GM21390 (cell line): ENCODE data around the gene DDX39B.
A peak's percentile ranks its signal among the peaks of the same experiment; 100 is the strongest.

Experiments used
- ATAC-seq: cut with Tn5 transposase; IDR thresholded peaks from one replicate; pipeline ENCODE4 v1.9.1; 2021; ENCODE audit not compliant: unreplicated experiment

Gene DDX39B

DNA sequence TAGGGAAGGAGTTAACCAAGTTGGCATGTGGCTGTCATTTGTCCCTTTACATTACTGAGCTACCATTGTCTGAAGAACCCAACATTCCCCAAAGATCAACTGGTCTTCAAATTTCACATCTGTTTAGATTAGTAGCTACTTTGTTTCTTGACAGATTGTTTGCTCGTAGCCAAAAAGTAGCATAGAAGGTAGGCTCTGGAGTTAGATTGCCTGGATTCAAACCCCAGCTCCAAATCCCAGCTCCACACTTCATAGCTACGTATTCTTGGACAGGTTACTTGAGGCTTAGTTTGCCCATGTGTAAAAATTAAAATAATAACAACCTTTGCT, 6.7 kb upstream of the DDX39B start:
- ATAC-seq = no peak

DNA sequence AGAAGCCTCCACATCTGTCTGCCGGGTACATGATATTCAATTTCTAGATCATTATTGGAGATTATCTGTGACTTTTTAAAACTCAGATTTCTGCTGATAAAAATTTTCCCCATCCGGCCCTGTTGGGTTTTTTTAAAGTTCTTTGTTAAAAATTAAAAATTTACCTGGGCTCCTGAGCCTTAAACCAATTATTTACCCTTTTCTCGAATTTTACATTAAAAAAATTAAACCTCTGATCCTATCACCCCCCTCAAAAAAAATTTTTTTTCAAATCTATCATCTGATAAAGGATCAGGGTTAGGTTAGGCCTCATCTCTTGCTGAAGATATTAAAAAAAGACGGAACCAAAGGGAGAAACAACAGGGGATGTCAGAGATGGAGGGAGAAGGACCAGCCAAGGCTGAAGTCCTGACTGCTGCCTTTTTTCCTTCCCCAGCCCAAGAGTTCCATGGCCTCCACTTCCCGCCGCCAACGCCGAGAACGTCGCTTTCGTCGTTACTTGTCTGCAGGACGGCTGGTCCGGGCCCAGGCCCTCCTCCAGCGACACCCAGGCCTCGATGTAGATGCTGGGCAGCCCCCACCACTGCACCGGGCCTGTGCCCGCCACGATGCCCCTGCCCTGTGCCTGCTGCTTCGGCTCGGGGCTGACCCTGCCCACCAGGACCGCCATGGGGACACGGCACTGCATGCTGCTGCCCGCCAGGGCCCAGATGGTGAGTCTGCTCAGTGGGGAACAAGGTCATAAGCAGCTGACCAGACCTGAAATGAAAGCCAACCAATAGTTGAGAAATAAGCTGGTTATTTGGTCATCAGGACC, 6.1 kb upstream of the DDX39B start:
- no peak for ATAC-seq

DNA sequence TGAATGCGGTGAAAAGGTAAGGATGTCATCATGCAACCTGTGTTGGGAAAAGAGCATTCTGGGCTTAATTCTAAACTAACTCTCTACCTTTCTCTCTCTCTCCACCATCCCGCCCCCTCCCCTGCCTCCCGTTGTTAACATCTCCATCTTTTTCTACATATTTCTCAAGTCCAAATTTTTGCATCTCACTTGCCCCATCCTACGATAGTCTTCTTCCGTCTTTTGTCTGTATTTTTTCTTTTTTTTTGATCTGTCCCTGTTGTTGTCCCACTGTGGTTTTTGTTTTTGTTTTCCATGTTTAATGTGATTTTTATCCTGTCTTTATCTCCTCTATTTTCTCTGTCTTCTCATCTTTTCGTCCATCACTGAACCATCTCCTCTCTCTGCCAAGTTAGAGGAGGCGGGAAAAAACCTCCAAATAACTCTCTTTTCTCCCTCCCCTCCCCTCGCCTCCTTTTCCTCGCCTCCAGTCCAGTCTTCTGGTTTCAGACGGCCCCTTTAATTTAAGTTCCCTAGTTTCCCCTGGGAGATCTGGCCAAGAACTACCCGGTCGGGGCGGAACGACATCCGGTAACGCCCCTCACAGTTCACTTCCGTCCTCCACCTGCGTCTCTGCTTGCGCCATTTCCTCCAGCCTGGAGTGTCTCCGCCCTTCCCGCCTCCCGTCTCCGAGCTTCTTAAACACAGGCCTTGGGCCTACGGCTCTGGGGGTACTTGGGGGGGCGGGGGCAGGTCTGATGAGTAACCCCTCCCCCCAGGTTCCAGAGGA, 5.3 kb upstream of the DDX39B start, which contains the start of gene NFKBIL1:
Gene NFKBIL1, plus strand, starts transcription at position 651 of the 769 bp plus-strand sequence. Its CDS starts 87 bp downstream, at position 738.
- no peak for ATAC-seq

DNA sequence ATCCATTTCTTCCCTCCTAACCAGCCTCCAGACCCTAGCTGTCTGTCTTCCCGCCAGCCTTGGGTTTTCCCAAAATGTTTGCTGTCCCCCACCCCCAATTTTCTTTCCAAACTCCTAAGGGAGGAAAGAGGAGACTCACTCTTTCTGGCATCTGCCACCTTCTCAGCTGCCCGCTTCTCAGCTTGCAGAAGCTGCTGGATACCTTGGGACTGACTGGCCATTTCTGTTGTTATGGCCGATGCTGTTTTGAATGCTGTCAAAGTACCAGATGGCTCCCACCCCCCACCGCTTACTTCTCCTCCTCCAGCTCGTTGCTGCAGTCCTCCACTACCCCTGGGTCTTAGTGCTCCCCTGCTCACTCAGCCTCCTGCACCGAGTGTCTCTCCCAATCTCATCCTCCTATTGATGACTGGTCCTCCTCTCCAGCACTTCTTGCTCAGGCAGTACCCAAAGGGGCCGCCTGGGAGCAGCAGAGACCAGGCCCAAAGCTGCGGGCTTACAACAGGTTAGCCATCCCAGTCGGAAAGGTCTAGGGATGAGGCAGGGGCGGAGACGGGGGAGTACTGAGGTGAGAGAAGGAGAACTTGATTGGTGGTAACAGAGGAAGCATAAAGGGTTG, 4.6 kb upstream of the DDX39B start, which contains the start of gene ATP6V1G2:
Gene ATP6V1G2, minus strand, starts transcription at position 270 of the 619 bp plus-strand sequence. Its CDS starts 49 bp downstream, at position 221.
- peak; percentile 43 for ATAC-seq

DNA sequence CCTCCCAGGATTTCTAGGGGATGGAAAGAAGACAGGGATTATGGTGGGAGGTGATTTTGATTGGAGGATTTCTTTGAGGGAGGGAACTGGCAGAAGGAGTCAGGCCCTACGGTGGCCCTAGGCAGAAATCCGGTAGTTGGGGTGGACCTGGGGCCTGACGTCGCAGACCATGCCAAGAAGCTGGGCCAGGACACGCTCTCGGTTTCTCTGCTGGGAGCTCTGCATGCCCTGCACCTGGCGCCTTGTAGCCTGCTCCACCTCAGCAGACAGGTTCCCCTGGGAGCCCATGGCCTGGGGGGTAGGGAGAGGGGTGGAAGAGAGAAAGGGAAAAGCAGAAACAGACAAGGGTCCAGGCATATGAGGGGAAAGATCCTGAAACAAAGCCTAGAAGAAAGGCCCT, 3.5 kb upstream of the DDX39B start:
- ATAC-seq = no peak

DNA sequence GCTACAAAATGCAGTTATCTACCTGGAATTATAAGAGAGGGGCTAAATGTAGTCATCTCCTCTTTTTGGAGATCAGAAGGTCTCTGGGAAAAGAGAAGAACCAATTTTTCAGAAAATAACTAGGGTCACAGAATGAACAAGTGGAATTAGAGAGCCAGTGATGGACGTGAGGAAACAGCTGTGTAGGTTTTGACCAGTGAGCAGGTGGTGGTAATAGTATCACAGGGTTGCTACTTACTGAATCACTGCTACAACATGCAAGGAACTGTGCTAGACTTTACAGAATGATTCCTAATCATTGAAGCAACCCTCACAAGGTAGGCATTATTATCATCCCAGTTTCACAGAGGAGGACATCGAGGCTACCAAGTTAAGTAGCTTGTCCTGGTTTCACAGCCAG, 2.9 kb upstream of the DDX39B start:
- no peak for ATAC-seq

DNA sequence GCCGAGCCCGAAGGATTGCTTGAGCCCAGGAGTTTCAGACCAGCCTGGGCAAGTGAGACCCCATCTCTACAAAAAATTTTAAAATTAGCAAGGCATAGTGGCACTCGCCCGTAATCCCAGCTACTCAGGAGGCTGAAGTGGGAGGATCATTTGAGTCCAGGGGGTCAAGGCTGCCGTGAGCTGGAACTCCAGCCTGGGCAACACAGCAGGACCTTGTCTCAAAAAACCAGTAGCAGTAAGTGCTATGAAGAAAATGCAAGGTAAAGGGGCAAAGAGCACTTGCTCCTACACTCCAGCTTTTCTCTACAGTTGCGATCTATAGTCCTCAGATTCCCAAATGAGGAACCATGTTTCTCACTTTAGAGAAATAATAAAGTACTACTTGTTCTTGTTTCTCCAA, 1.8 kb upstream of the DDX39B start:
- ATAC-seq = no peak

DNA sequence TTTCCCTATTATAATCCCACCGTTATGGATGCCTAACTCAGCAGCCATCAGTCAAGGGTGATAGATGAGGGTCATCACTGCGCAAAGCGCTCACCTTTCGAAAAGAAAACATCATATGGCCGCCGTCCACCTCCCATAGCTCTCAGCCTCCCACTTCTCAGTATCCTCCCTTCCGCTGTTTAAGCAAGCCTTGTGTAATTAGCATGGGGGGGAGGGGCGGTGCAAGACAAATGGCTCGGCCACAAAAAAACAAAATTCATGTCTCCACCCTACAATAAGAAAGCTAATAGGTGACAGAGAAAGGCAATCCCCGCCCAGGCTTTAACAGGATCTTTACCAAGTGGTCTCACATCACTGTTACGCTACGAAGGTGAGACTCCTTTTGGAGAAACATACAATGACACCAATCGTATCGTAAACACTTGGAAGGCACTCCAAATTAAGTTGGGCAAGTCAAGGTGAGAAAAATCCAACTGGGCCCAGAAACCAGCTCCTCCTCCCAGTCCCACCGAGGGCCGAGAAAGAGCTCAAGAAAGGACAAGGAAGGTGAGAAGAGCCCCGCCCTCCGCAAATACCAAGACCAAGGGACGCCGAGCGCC, 645 bp downstream of the DDX39B start:
- no peak for ATAC-seq

DNA sequence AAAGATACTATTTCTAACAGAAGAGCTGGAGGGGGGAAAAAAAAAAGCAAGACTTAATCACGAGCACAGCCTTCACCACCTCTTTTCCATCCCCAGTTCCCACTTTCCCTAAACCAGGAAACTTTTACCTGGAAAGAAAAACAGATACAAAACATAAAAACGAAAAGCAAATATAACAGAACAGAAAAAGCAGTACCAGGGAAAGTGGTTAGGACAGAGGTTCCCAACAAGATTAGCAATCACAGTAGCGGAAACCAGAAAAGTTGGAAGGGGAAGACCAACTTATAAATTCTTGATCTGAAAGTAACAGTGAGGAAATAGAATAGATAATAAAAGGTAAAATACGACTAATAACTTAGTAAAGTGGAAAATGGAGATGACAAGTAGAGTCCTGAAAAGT, 1.2 kb downstream of the DDX39B start:
- no peak for ATAC-seq

DNA sequence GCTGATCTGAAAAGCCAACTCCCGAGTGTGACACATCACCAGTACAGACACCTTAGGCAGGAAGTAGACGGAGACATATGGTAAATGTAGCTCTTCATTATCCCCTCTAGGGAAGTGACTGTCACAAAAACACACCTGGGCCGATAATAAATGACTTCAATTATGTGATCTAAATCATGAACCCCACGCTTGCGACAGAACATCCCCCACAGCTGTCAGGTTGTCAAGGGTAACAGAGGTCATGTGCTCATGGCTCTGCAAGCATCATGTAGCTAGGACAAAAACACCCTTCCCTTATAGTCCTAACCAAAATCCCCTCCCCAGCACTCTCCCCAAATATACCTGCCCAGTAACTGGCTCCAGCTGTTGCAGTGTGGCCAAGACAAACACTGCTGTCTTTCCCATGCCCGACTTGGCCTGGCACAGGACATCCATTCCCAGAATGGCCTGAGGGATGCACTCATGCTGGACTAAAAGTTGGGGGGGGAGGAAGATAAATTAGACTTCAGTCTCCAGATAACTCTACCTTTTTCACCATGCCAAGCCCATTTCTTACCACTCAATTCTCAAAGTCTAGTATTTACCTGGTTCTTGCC, 2.9 kb downstream of the DDX39B start:
- ATAC-seq = no peak

DNA sequence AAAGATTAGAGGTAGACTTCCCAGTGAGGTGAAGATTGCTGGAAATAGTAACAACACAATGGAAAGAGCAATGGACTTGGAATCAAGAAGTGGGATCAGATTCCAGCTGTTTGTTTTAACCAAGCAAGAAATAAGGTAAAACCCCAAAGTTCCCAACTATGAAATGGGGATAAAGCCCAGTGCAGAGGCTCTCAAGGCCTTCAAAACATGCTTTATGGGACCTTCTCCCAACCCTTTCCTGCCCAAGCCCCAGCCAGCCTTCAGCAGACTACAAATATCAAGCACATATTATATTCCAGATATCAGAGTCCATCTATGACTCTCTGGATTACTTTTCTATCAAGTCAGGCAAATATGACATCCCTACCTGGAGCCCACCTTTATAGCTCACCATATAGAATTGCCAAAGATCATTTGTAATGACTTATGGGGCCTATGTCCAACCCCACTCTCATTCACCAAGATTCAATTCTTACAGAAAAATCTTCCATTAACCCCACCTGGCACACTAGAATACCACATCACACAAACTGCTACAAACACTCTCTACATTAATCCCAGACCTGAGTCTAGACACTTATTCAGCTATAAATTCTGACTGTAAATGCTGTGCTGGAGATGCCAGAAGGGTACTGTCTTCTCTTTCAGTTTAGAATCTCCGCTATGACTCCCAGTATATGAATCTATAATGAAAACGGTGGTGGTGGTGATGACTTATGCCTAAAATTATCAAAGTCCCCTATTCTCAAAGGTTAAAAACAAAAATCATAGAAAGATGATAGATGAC, 6.1 kb downstream of the DDX39B start:
- ATAC-seq = no peak

DNA sequence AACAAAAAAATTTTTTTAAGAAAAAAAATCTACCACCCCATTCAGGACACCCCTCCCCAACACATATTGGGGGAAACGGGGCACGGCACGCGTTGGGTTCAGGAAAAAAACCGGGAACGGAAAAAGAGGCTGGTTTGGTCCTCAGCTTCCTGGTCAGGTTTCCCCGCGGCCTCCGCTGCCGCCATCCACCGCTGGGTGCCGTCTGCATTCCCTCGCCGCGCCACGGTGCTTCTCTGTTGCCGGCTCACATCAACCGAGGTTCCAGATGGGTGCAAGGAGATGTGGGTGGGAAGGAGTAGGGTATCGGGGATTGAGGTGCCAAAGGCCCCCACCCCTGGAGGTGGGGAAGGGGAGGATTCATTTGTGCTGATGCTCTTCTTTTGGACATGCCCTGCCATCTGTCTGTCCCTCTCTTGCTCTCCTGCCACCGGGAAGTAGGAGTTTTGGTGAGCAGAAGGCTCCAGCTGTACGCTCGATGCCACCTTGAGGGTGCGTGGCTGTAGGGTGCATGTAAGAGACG, 7.2 kb downstream of the DDX39B start:
- no peak for ATAC-seq

DNA sequence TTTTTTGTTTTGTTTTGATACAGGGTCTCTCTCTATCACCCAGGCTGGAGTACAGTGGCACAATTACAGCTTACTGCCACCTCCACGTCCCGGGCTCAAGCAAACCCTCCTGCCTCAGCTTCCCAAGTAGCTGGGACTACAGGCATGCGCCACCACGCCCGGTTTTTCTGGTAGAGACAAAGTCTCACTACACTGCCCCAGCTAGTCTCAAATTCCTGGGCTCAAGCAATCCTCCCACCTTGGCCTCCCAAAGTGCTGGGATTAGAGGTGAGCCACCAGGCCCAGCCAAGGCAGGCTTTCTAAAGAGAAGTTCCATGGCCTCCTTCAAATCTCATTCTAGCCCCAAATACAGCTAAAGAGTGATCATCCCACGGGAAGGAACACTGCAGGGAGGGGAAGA, 7.8 kb downstream of the DDX39B start:
- ATAC-seq = no peak

DNA sequence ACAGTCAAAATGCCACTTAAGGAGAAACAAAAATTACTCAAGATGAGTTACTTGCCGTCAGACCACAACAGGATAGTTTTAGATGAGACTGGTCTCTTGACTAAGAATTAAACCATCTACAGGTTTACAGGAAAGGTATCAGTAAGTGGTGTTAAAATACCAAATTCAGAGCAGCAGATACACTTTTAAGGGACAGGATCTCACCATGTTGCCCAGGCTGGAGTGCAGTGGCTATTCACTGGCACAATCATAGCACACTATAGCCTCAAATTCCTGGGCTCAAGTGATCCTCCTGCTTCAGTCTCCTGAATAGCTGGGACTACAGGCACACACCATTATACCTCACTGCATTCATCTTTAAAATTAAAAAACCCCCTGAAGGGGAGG, 8.4 kb downstream of the DDX39B start:
- no peak for ATAC-seq

DNA sequence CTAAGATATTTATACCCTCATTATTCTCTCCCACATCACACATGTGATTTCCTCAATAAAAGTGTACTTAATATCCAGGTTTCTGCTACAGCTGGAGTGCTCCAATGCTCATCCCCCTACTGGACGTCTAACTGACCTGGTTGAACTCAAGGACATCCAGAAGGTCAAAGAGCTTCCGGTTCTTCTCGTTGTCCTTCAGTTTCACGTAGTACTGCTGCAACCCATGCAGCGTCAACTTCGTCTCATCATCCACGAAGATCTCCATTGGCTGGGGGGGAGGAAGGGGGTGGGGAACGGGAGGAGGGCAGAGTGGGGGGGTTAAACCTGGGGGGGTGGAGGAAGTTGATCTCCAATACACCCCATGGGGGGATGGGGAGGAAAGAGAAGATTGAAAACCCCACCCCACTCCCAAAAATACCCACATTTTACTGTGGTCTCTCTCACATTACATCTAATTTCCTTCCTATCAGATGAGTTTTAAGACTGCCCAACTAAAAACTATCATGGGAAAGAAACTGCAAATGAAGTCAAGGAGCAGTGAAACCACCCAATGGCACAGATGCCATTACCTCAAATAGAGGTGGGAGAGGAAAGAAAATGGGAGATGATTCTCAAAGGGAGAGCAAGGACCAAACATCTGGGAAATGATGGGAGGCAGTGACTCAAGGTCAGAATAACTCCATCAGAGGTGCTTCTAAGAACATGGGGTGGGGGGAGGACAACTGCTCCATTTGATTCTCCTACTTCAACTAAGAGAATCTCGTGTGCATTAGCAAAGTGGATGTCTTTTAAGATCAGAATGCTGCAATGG, 9.0 kb downstream of the DDX39B start:
- no peak for ATAC-seq

DNA sequence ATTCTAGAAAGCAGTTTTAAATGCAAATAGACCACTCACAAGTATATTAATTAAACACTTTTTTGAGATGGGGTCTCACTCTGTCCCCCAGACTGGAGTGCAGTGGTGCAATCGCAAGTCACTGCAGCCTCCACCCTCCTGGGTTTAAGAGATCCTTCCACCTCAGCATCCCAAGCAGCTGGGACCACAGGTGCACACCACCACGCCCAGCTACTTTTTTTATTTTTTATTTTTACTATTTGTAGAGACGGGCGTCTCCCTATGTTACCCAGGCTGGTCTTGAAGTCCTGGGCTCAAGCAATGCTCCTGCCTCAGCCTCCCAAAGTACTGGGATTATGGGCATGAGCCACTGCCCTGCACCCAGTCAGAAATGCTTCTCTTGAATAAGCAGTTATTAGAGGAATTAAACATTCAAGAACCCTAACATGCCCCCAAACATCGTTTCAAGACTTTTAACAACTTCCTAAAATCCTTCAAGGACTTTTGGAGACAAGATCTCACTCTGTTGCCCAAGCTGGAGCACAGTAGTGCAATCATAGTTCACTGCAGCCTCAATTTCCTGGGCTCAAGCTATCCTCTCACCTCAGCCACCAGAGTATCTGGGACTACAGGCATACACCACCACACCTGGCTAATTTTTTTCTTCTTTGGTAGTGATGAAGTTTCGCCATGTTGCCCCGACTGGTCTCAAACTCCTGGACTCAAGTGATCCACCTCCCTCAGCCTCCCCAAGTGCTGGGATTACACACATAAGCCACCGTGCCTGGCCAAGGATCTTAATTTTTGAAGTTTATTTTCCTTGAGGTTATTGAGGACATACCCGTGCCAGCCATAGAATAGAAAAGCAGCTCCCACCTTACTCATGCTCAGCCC, 9.8 kb downstream of the DDX39B start:
- no peak for ATAC-seq

DNA sequence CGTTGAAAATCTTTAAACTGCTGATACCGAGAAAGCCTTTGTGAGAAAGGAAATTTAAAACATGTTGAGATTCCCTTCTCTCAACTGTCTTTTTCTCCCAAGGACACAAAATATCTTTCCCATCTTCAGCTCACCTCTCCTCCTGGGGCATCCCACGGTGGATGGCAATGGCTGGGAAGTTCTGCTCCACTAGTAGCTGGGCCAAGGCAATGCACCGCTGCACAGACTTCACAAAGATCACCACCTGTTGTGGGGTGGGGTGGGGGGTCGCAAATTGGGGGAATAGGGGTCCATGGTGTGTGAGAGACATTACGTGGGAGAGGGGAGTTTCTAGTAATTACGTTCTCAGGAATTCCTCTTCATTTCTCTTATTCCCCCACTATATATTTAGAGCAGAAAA, 10.6 kb downstream of the DDX39B start:
- ATAC-seq = no peak

DNA sequence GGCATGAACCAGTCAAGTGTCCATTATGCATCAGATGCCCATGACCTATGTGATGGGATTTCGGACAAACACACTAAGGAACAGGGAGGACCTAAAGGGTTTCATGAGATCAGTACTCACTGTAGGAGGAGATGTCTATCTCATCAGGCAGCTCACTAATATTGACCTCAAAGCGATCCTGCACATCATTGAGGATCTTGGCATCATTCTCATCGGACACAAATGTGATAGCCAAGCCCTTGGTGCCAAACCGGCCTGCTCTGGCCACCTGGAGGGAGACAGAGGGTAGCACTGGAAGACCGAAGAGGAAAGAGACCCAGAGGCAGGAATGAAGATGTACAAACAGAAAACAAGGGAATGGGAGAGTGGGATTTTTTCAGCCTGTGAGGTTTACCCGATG, 11.1 kb downstream of the DDX39B start:
- ATAC-seq = no peak
